ENCODE results near the gene ACTR3. TPM values are rescaled to one million over a fixed set of nuclear protein-coding genes. Genes with fewer than 3 reads are reported as not detected.

Gene ACTR3
- total RNA-seq, 1 experiment from 2014 or later, result 296 TPM

DNA sequence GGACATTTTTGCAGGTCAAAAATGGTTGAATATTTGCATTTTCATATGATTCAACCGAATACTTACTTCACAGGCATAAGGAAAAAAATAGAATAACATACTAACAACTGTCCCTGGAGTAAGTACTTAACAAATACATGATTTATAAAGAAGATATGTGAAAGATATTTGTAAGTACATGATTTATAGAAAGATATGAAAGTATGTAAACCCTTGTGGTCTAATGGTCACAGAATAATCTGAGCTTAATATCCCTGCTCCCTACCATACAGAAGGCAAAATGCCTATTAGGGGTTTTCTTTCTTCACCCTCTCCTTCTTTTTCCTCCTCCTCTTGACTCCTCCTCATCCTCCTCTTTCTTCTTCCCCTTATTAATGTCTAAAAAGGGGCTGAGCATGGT, 20.6 kb upstream of the ACTR3 start:
- Mint-ChIP-seq H3K9me3 (ENCODE audit: low read depth, unreplicated experiment) (no peaks in the 10 kb centered on the region), H3K27me3 (ENCODE audit: unreplicated experiment) (peaks cover 9% of the 10 kb centered on the region), H3K4me3 (ENCODE audit: low read depth, unreplicated experiment) (no peak overlapping the region), H3K36me3 (ENCODE audit: insufficient read depth, unreplicated experiment) (no peaks in the 10 kb centered on the region), H3K27ac (ENCODE audit: unreplicated experiment) (no peak overlapping the region), H3K4me1 (ENCODE audit: low read depth, unreplicated experiment) (peaks cover 24% of the 10 kb centered on the region)
- CTCF ChIA-PET, result no interaction called here
- no TSS peak for BruUV-seq (replicated peaks)
- DNase-seq, result no peak
- TF ChIP-seq, protein P1, sequence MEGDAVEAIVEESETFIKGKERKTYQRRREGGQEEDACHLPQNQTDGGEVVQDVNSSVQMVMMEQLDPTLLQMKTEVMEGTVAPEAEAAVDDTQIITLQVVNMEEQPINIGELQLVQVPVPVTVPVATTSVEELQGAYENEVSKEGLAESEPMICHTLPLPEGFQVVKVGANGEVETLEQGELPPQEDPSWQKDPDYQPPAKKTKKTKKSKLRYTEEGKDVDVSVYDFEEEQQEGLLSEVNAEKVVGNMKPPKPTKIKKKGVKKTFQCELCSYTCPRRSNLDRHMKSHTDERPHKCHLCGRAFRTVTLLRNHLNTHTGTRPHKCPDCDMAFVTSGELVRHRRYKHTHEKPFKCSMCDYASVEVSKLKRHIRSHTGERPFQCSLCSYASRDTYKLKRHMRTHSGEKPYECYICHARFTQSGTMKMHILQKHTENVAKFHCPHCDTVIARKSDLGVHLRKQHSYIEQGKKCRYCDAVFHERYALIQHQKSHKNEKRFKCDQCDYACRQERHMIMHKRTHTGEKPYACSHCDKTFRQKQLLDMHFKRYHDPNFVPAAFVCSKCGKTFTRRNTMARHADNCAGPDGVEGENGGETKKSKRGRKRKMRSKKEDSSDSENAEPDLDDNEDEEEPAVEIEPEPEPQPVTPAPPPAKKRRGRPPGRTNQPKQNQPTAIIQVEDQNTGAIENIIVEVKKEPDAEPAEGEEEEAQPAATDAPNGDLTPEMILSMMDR (IDR thresholded peaks at IDR 0.05; ENCODE audit: unreplicated experiment), result no peak
- intact Hi-C loops (cut with micrococcal nuclease; ENCODE audit: unreplicated experiment), result no loop called here

GRCh38 chr2:113872201-113872600, 17.7 kb upstream of the ACTR3 start:
- no peak overlapping the region for H3K4me3 Mint-ChIP-seq (ENCODE audit: low read depth, unreplicated experiment)
- DNase-seq, result no peak
- CTCF ChIA-PET, result no interaction called here
- no peak overlapping the region for H3K27ac Mint-ChIP-seq (ENCODE audit: unreplicated experiment)
- H3K27me3 Mint-ChIP-seq (ENCODE audit: unreplicated experiment), result peaks cover 12% of the 10 kb centered on the region
- TF ChIP-seq, protein P1 (IDR thresholded peaks at IDR 0.05; ENCODE audit: unreplicated experiment), result no peak
- H3K9me3 Mint-ChIP-seq (ENCODE audit: low read depth, unreplicated experiment), result no peaks in the 10 kb centered on the region
- H3K4me1 Mint-ChIP-seq (ENCODE audit: low read depth, unreplicated experiment), result peaks cover 38% of the 10 kb centered on the region
- intact Hi-C loops (cut with micrococcal nuclease; ENCODE audit: unreplicated experiment), result no loop called here
- H3K36me3 Mint-ChIP-seq (ENCODE audit: insufficient read depth, unreplicated experiment), result peaks cover 10% of the 10 kb centered on the region
- no TSS peak for BruUV-seq (replicated peaks)

DNA sequence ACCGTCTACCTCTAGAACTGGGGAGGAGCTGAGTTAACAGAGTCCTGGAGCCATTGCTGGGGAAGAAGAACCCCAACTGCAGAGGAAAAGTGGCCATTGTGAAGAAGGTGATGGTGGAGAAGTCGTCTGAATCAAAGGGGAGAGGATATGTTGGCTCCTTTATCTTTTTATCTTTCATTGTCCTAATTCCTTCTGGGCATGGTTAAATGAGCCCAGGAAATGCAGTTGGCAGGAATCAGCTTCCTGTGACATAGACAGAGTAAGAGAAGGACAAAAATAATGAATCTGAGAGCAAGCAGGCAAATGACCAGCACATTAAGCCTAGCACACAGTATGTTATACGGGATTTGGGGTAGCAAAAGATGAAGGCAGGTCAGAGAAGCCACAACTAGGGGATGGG, 16.0 kb upstream of the ACTR3 start:
- no peak overlapping the region for H3K27ac Mint-ChIP-seq (ENCODE audit: unreplicated experiment)
- intact Hi-C loops (cut with micrococcal nuclease; ENCODE audit: unreplicated experiment), result no loop called here
- no TSS peak for BruUV-seq (replicated peaks)
- H3K27me3 Mint-ChIP-seq (ENCODE audit: unreplicated experiment), result peaks cover 12% of the 10 kb centered on the region
- CTCF ChIA-PET, result no interaction called here
- H3K4me3 Mint-ChIP-seq (ENCODE audit: low read depth, unreplicated experiment), result no peak overlapping the region
- H3K36me3 Mint-ChIP-seq (ENCODE audit: insufficient read depth, unreplicated experiment), result peaks cover 20% of the 10 kb centered on the region
- no peaks in the 10 kb centered on the region for H3K9me3 Mint-ChIP-seq (ENCODE audit: low read depth, unreplicated experiment)
- DNase-seq, result no peak
- H3K4me1 Mint-ChIP-seq (ENCODE audit: low read depth, unreplicated experiment), result peaks cover 44% of the 10 kb centered on the region
- TF ChIP-seq, protein P1 (IDR thresholded peaks at IDR 0.05; ENCODE audit: unreplicated experiment), result no peak

DNA sequence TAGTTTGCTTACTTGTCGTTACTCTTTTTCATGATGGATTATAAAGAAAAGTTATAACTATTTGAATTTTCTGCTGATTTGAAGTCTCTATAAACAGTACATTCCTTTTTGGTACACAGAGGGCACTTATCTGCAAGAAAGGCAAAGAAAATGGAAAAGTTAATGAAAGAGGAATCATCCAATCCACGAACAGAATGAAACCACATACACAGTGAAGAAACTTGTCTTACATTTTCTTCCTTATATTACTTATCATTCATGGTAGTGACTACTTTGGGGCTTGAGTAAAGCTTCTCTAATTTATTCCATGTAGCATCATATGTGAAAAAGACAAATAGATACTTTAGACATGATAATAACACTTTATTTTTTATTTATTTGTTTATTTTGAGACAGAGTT, 14.8 kb upstream of the ACTR3 start:
- H3K4me1 Mint-ChIP-seq (ENCODE audit: low read depth, unreplicated experiment), result peaks cover 45% of the 10 kb centered on the region
- peaks cover 20% of the 10 kb centered on the region for H3K36me3 Mint-ChIP-seq (ENCODE audit: insufficient read depth, unreplicated experiment)
- BruUV-seq (replicated peaks), result no TSS peak
- CTCF ChIA-PET, result no interaction called here
- TF ChIP-seq, protein P1 (IDR thresholded peaks at IDR 0.05; ENCODE audit: unreplicated experiment), result no peak
- H3K27me3 Mint-ChIP-seq (ENCODE audit: unreplicated experiment), result peaks cover 12% of the 10 kb centered on the region
- intact Hi-C loops (cut with micrococcal nuclease; ENCODE audit: unreplicated experiment), result loop anchor here (5.0 kb wide), 1 partner anchor 83 kb away; no protein-coding TSS in a partner anchor
- no peak for DNase-seq
- no peaks in the 10 kb centered on the region for H3K9me3 Mint-ChIP-seq (ENCODE audit: low read depth, unreplicated experiment)
- no peak overlapping the region for H3K27ac Mint-ChIP-seq (ENCODE audit: unreplicated experiment)
- H3K4me3 Mint-ChIP-seq (ENCODE audit: low read depth, unreplicated experiment), result no peak overlapping the region
